ENCODE results near the gene UNC13B.

- no peak for TF ChIP-seq EZH2 (IDR thresholded peaks at IDR 0.05; ENCODE audit: borderline replicate concordance)
- TF ChIP-seq, protein P1, sequence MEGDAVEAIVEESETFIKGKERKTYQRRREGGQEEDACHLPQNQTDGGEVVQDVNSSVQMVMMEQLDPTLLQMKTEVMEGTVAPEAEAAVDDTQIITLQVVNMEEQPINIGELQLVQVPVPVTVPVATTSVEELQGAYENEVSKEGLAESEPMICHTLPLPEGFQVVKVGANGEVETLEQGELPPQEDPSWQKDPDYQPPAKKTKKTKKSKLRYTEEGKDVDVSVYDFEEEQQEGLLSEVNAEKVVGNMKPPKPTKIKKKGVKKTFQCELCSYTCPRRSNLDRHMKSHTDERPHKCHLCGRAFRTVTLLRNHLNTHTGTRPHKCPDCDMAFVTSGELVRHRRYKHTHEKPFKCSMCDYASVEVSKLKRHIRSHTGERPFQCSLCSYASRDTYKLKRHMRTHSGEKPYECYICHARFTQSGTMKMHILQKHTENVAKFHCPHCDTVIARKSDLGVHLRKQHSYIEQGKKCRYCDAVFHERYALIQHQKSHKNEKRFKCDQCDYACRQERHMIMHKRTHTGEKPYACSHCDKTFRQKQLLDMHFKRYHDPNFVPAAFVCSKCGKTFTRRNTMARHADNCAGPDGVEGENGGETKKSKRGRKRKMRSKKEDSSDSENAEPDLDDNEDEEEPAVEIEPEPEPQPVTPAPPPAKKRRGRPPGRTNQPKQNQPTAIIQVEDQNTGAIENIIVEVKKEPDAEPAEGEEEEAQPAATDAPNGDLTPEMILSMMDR (IDR thresholded peaks at IDR 0.05; ENCODE audit: poor library complexity): no peak
- no peak for TF ChIP-seq EZH2phosphoT487 (IDR thresholded peaks at IDR 0.05; ENCODE audit: low read depth, severe bottlenecking, unreplicated experiment)
These were observed 24.9 kb upstream of the UNC13B start for GRCh38 chr9:35136866-35137265.
